HCT116 (cell line): ENCODE data around the gene CTBP2. TPM values are rescaled to one million over a fixed set of nuclear protein-coding genes. Genes with fewer than 3 reads are reported as not detected.
A peak's percentile ranks its signal among the peaks of the same experiment; 100 is the strongest.

ENCODE experiments used
- ATAC-seq: fragments of 200-7000 bp; cut with Tn5 transposase; 2 replicates; pipeline ENCODE4 v1.9.1; 2020; ENCODE audit warnings: mild to moderate bottlenecking, moderate library complexity
- BruUV-seq: library from RNA; stranded (reverse); fragments of 400-500 nt; replicated peaks from 2 replicates; lab custom pipeline; 2021; lab: Mats Ljungman, UMichigan
- CTCF ChIA-PET: fragments of 300-600 bp; sonication (Branson Sonifier 250); formaldehyde crosslinking; loops from one replicate; lab custom pipeline; 2021; ENCODE audit warnings: antibody characterized with exemption; lab: Charles Lee
- POLR2A ChIA-PET: fragments of 300-600, 350-600 bp; sonication (Branson Sonifier 250); formaldehyde crosslinking; loops from one replicate; lab custom pipeline; 2021; ENCODE audit warnings: antibody characterized with exemption; lab: Charles Lee
- RAD21 ChIA-PET, 2 experiments: fragments of 300-600 bp; sonication (Branson Sonifier 250); formaldehyde crosslinking; loops; one replicate each; lab custom pipeline; 2023; ENCODE audit warnings: low total read pairs in 2 of 2; ENCODE audit not compliant: uncharacterized antibody in 2 of 2, unreplicated experiment in 2 of 2, low non-redundant PET in 1 of 2; lab: Charles Lee
- DNase-seq: peaks from one replicate; pipeline ENCODE4 v3.0.0-alpha.2; 2010; ENCODE audit warnings: low read depth, low spot score
- H2AFZ ChIP-seq: fragments of 200-600 bp; shearing (Covaris generic), sonication (generic); 2 replicates; pipeline ENCODE4 v1.6.1; 2017; ENCODE audit warnings: low read depth, mixed run types, mixed read lengths, antibody characterized with exemption, low read length; ENCODE audit not compliant: poor library complexity, severe bottlenecking
- H3K27ac ChIP-seq: 2 replicates; pipeline ENCODE4 v1.5.1; 2012; ENCODE audit warnings: low read depth, low read length
- H3K27me3 ChIP-seq: fragments of 200-600 bp; sonication (generic); 2 replicates; pipeline ENCODE4 v1.6.1; 2016; ENCODE audit warnings: mixed run types, low read length, mixed read lengths; ENCODE audit not compliant: insufficient read depth
- H3K36me3 ChIP-seq, 2 experiments: fragments of 200-500 bp in 1 of 2; fragments of 200-600 bp in 1 of 2; sonication (Bioruptor generic) in 1 of 2; sonication (generic) in 1 of 2; 2 replicates each; pipeline versions ENCODE4 v1.5.1 to v1.6.1; 2014 to 2016; ENCODE audit warnings: low read length in 2 of 2, inconsistent platforms in 1 of 2, mixed read lengths in 1 of 2, mixed run types in 1 of 2; ENCODE audit not compliant: insufficient read depth in 2 of 2, control insufficient read depth in 1 of 2
- H3K4me1 ChIP-seq, 2 experiments: fragments of 200-600 bp in 1 of 2; sonication (generic) in 1 of 2; 2 replicates each; pipeline versions ENCODE4 v1.5.1 to v1.6.1; 2012 to 2017; ENCODE audit warnings: low read length in 2 of 2, inconsistent platforms in 1 of 2, mild to moderate bottlenecking in 1 of 2, mixed read lengths in 1 of 2, mixed run types in 1 of 2, moderate library complexity in 1 of 2; ENCODE audit not compliant: insufficient read depth in 2 of 2, control insufficient read depth in 1 of 2
- H3K4me2 ChIP-seq: fragments of 200-600 bp; sonication (generic); 2 replicates; pipeline ENCODE4 v1.6.1; 2017; ENCODE audit warnings: mixed run types, low read length, mixed read lengths
- H3K4me3 ChIP-seq, 2 experiments: fragments of 200-600 bp in 1 of 2; sonication (generic) in 1 of 2; replicated peaks in 1 of 2; 2 replicates each; pipeline ENCODE4 v1.5.1; 2011 to 2016; ENCODE audit warnings: low read length in 2 of 2, control low read depth in 1 of 2, low read depth in 1 of 2, mild to moderate bottlenecking in 1 of 2, mixed read lengths in 1 of 2, mixed run types in 1 of 2
- H3K79me2 ChIP-seq: fragments of 200-600 bp; sonication (generic); 2 replicates; pipeline ENCODE4 v1.6.1; 2017; ENCODE audit warnings: mild to moderate bottlenecking, mixed run types, low read length, moderate library complexity, mixed read lengths; ENCODE audit not compliant: insufficient read depth
- H3K9ac ChIP-seq: fragments of 200-600 bp; sonication (generic); 2 replicates; pipeline ENCODE4 v1.6.1; 2016; ENCODE audit warnings: low read length, mixed read lengths
- H3K9me2 ChIP-seq: fragments of 200-600 bp; sonication (generic), shearing (Covaris generic); 2 replicates; pipeline ENCODE4 v1.6.1; 2017; ENCODE audit warnings: mixed run types, mild to moderate bottlenecking, moderate library complexity; ENCODE audit not compliant: insufficient read depth
- H3K9me3 ChIP-seq, 2 experiments: fragments of 200-500 bp in 1 of 2; fragments of 200-600 bp in 1 of 2; sonication (Bioruptor generic) in 1 of 2; sonication (generic) in 1 of 2; 2 replicates each; pipeline ENCODE4 v1.6.1; 2014 to 2017; ENCODE audit warnings: low read length in 2 of 2, mixed read lengths in 2 of 2, inconsistent platforms in 1 of 2, low read depth in 1 of 2, mild to moderate bottlenecking in 1 of 2, mixed run types in 1 of 2, moderate library complexity in 1 of 2; ENCODE audit not compliant: control insufficient read depth in 1 of 2, insufficient read depth in 1 of 2
- H4K20me1 ChIP-seq: fragments of 200-600 bp; sonication (generic), shearing (Covaris generic); 2 replicates; pipeline ENCODE4 v1.6.1; 2017; ENCODE audit warnings: mixed run types, mild to moderate bottlenecking, moderate library complexity; ENCODE audit not compliant: insufficient read depth
- CEBPB ChIP-seq: IDR thresholded peaks from 2 replicates; pipeline ENCODE4 v1.6.1; 2012; ENCODE audit warnings: low read depth
- EGR1 ChIP-seq: IDR thresholded peaks from 2 replicates; pipeline ENCODE4 v1.6.1; 2012; ENCODE audit warnings: low read depth
- EZH2 ChIP-seq: fragments of 200-600 bp; sonication (generic); IDR thresholded peaks from 2 replicates; pipeline ENCODE4 v1.6.1; 2017; ENCODE audit warnings: antibody characterized with exemption, mixed run types
- FOSL1 ChIP-seq: IDR thresholded peaks from 2 replicates; pipeline ENCODE4 v1.6.1; 2012; ENCODE audit warnings: low read depth
- JUND ChIP-seq: IDR thresholded peaks from 2 replicates; pipeline ENCODE4 v1.6.1; 2012
- MAX ChIP-seq: IDR thresholded peaks from 2 replicates; pipeline ENCODE4 v1.6.1; 2012
- POLR2A ChIP-seq: IDR thresholded peaks from 2 replicates; pipeline ENCODE4 v1.7.0; 2011; ENCODE audit warnings: borderline replicate concordance; ENCODE audit not compliant: insufficient read depth, insufficient read length; ENCODE audit errors: extremely low read depth
- POLR2AphosphoS5 ChIP-seq: IDR thresholded peaks from 2 replicates; pipeline ENCODE4 v1.6.1; 2011; ENCODE audit warnings: mild to moderate bottlenecking, low read depth, low read length, moderate library complexity
- RAD21 ChIP-seq: IDR thresholded peaks from 2 replicates; pipeline ENCODE4 v1.6.1; 2012; ENCODE audit warnings: low read depth, mild to moderate bottlenecking
- SP1 ChIP-seq: IDR thresholded peaks from 2 replicates; pipeline ENCODE4 v1.6.1; 2012; ENCODE audit warnings: low read depth
- SRF ChIP-seq: IDR thresholded peaks from 2 replicates; pipeline ENCODE4 v1.6.1; 2012; ENCODE audit warnings: low read depth
- TCF7L2 ChIP-seq: IDR thresholded peaks from 2 replicates; pipeline ENCODE4 v1.7.0; 2011; ENCODE audit warnings: borderline replicate concordance, inconsistent platforms; ENCODE audit not compliant: insufficient read depth, insufficient read length; ENCODE audit errors: extremely low read depth
- YY1 ChIP-seq: IDR thresholded peaks from 2 replicates; pipeline ENCODE4 v1.6.1; 2011; ENCODE audit warnings: low read length, low read depth, moderate library complexity, mild to moderate bottlenecking; ENCODE audit not compliant: insufficient replicate concordance; ENCODE audit errors: extremely low read depth
- ZNF274 ChIP-seq: fragments of 200-500 bp; sonication (Bioruptor generic); IDR thresholded peaks from 2 replicates; pipeline ENCODE4 v1.6.1; 2014; ENCODE audit warnings: mild to moderate bottlenecking, low read depth, low read length, inconsistent platforms
- intact Hi-C: fragments of 100-400 bp; cut with micrococcal nuclease; formaldehyde crosslinking; loops from 2 replicates; pipeline ENCODE4 v1.10.0; 2022
- total RNA-seq: library from RNA; stranded (reverse); gene quantifications from one replicate; pipeline ENCODE4 v1.2.1, GENCODE V29; 2021; ENCODE audit not compliant: unreplicated experiment
- TF ChIP-seq, protein P1 (sequence below): IDR thresholded peaks from 2 replicates; pipeline ENCODE4 v1.6.1; 2011; ENCODE audit warnings: mild to moderate bottlenecking, low read length, moderate library complexity; ENCODE audit not compliant: insufficient replicate concordance; ENCODE audit errors: extremely low read depth

CTBP2 gene
- total RNA-seq, 1 experiment from 2014 or later: 144 TPM

DNA sequence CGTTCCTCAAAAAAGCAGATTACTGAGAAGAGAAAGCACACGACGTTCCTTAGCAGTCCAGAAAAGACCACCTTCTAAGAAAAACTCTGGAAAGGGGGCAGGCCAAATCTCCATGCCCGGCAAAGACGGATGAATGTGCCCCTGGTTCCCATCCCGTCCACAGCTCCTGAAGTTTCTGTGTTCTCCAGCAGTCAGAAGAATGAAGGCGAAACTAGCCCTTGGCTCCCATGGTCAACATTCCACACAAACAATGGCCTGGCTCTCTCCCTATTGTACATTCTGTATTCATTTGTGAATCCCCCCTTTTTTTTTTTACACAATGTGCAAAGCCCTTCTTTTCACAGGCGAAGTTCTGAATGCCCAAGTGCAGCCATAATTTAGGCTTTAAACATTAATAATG is 5.3 kb downstream of the CTBP2 start:
- POLR2A ChIA-PET: no interaction called here
- CTCF ChIA-PET: no interaction called here
- Histone ChIP-seq H2AFZ (no peak overlapping the region), H3K9me2 (no peaks in the 10 kb centered on the region), H3K27ac (no peak overlapping the region), H3K4me3 (no peak overlapping the region), H3K9ac (0 out of 2 replicates have a peak overlapping the region, but pooled peaks have one; percentile 24), H3K36me3 (peaks cover 0 to 5% of the 10 kb centered on the region in 2 experiments; a peak in 2 of 4 replicates), H3K27me3 (no peaks in the 10 kb centered on the region), H3K4me2 (no peak overlapping the region), H3K9me3 (no peaks in the 10 kb centered on the region), H3K4me1 (peaks cover 50 to 81% of the 10 kb centered on the region in 2 experiments), H3K79me2 (peaks cover 95% of the 10 kb centered on the region), H4K20me1 (peaks cover 6% of the 10 kb centered on the region; the same call in 1 of the 2 replicates)
- RAD21 ChIA-PET: no interaction called here
- ATAC-seq (no peak), DNase-seq (no peak)
- no peak for TF ChIP-seq ZNF274
- intact Hi-C loops: no loop called here
- BruUV-seq: no TSS peak

DNA sequence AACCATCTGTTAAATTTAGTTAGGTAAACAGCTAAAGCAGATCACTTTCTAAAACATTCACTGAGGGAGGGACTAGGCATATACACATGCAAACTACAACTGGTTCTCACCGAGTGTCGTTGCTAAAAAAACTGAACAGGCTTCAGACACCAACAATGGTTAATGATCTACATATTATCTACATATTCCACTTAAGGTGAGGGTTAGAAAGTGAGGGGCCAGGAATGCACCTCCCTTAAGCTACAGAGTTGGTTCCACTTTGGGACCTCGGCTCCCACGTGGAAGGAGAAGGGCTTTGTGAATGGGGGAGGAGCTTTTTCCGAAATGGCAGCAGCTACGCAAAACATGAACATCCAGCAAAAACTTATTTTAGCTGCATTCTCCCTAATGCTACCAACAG is 5.8 kb downstream of the CTBP2 start:
- CTCF ChIA-PET: no interaction called here
- H2AFZ ChIP-seq: no peak overlapping the region
- ATAC-seq (no peak), DNase-seq (no peak)
- H3K4me2 ChIP-seq: no peak overlapping the region
- H3K27ac ChIP-seq: no peak overlapping the region
- H3K9me3 ChIP-seq: no peaks in the 10 kb centered on the region
- H3K36me3 ChIP-seq: peaks cover 0 to 5% of the 10 kb centered on the region in 2 experiments; a peak in 2 of 4 replicates
- H3K4me3 ChIP-seq: no peak overlapping the region
- BruUV-seq: no TSS peak
- TF ChIP-seq, protein P1, sequence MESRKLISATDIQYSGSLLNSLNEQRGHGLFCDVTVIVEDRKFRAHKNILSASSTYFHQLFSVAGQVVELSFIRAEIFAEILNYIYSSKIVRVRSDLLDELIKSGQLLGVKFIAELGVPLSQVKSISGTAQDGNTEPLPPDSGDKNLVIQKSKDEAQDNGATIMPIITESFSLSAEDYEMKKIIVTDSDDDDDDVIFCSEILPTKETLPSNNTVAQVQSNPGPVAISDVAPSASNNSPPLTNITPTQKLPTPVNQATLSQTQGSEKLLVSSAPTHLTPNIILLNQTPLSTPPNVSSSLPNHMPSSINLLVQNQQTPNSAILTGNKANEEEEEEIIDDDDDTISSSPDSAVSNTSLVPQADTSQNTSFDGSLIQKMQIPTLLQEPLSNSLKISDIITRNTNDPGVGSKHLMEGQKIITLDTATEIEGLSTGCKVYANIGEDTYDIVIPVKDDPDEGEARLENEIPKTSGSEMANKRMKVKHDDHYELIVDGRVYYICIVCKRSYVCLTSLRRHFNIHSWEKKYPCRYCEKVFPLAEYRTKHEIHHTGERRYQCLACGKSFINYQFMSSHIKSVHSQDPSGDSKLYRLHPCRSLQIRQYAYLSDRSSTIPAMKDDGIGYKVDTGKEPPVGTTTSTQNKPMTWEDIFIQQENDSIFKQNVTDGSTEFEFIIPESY: no peak
- no peak for TF ChIP-seq POLR2A
- TF ChIP-seq SP1: no peak
- no peak for TF ChIP-seq JUND
- no peak for TF ChIP-seq MAX
- TF ChIP-seq FOSL1: no peak
- TF ChIP-seq EGR1: no peak
- no peak for TF ChIP-seq POLR2AphosphoS5
- TF ChIP-seq SRF: no peak
- no peak for TF ChIP-seq TCF7L2
- TF ChIP-seq RAD21: no peak
- TF ChIP-seq YY1: no peak
- TF ChIP-seq CEBPB: no peak
- TF ChIP-seq EZH2: no peak
- H3K79me2 ChIP-seq: peaks cover 98% of the 10 kb centered on the region
- POLR2A ChIA-PET: no interaction called here
- no peaks in the 10 kb centered on the region for H3K27me3 ChIP-seq
- H4K20me1 ChIP-seq: peaks cover 6% of the 10 kb centered on the region; the same call in 1 of the 2 replicates
- peak overlapping the region; percentile 24; the same call in 1 of the 2 replicates for H3K9ac ChIP-seq
- H3K9me2 ChIP-seq: no peaks in the 10 kb centered on the region
- intact Hi-C loops: no loop called here
- peaks cover 56 to 87% of the 10 kb centered on the region in 2 experiments for H3K4me1 ChIP-seq
- RAD21 ChIA-PET: no interaction called here
